CD4-positive, alpha-beta T cell (primary cell): ENCODE measurements around the gene IGFBP5. TPM values are rescaled to one million over a fixed set of nuclear protein-coding genes. Genes with fewer than 3 reads are reported as not detected.

ENCODE experiments used
- ATAC-seq: fragments of 200-7000 bp; cut with Tn5 transposase; one replicate; pipeline ENCODE4 v1.10.0; 2022; ENCODE audit warnings: mild to moderate bottlenecking; ENCODE audit not compliant: poor library complexity
- CTCF ChIA-PET: fragments of 350-600 bp; sonication (Branson Sonifier 250); formaldehyde crosslinking; loops from one replicate; lab custom pipeline; 2021; ENCODE audit warnings: antibody characterized with exemption, inconsistent platforms; lab: Charles Lee
- POLR2A ChIA-PET: fragments of 350-600 bp; sonication (Branson Sonifier 250); formaldehyde crosslinking; loops from one replicate; lab custom pipeline; 2021; ENCODE audit warnings: antibody characterized with exemption, inconsistent platforms; lab: Charles Lee
- DNase-seq, 14 experiments: peaks; one replicate each; pipeline ENCODE4 v3.0.0-alpha.2; 2013 to 2020; ENCODE audit warnings: mixed read lengths in 2 of 14
- H3K27ac ChIP-seq, 2 donors: one replicate each; pipeline versions ENCODE4 v1.5.1 to v1.7.0; 2013; ENCODE audit warnings: low read length in 2 of 2, low read depth in 1 of 2, mild to moderate bottlenecking in 1 of 2
- H3K27me3 ChIP-seq, 2 experiments: 1 replicate in 1 of 2; 2 replicates in 1 of 2; pipeline versions ENCODE4 v1.6.1 to v1.7.0; 2013; ENCODE audit warnings: low read length in 2 of 2, control low read depth in 1 of 2, mild to moderate bottlenecking in 1 of 2, moderate library complexity in 1 of 2; ENCODE audit not compliant: insufficient read depth in 2 of 2, control insufficient read depth in 1 of 2
- H3K36me3 ChIP-seq: one replicate; pipeline ENCODE4 v1.6.1; 2013; ENCODE audit warnings: low read length, control low read depth; ENCODE audit not compliant: insufficient read depth
- H3K4me1 ChIP-seq: one replicate; pipeline ENCODE4 v1.6.1; 2013; ENCODE audit warnings: low read length, control low read depth; ENCODE audit not compliant: insufficient read depth
- H3K4me3 ChIP-seq: one replicate; pipeline ENCODE4 v1.5.1; 2013; ENCODE audit warnings: mild to moderate bottlenecking, low read length, moderate library complexity
- H3K9me3 ChIP-seq, 2 experiments: 1 replicate in 1 of 2; 2 replicates in 1 of 2; pipeline versions ENCODE4 v1.6.1 to v1.7.0; 2013; ENCODE audit warnings: low read length in 2 of 2, mild to moderate bottlenecking in 2 of 2, control low read depth in 1 of 2, moderate library complexity in 1 of 2; ENCODE audit not compliant: control insufficient read depth in 1 of 2, insufficient read depth in 1 of 2
- H3K27ac Mint-ChIP-seq: one replicate; pipeline ENCODE4 v1.8.0; 2020; ENCODE audit warnings: mixed read lengths
- H3K27me3 Mint-ChIP-seq: one replicate; pipeline ENCODE4 v1.8.0; 2021; ENCODE audit warnings: mixed read lengths
- H3K36me3 Mint-ChIP-seq: one replicate; pipeline ENCODE4 v1.8.0; 2021; ENCODE audit warnings: low read depth, mixed read lengths
- H3K4me1 Mint-ChIP-seq: one replicate; pipeline ENCODE4 v1.8.0; 2021; ENCODE audit warnings: low read depth, mixed read lengths
- H3K4me3 Mint-ChIP-seq: one replicate; pipeline ENCODE4 v1.8.0; 2020; ENCODE audit warnings: mild to moderate bottlenecking, mixed read lengths
- H3K9me3 Mint-ChIP-seq: one replicate; pipeline ENCODE4 v1.8.0; 2020; ENCODE audit warnings: mixed read lengths
- CTCF ChIP-seq: fragments of 200-600 bp; IDR thresholded peaks from one replicate; pipeline ENCODE4 v1.8.0; 2022; ENCODE audit warnings: antibody characterized with exemption, mild to moderate bottlenecking
- intact Hi-C, 2 experiments: fragments of 100-400 bp; cut with DNase I in 1 of 2; cut with micrococcal nuclease in 1 of 2; formaldehyde crosslinking; loops; one replicate each; pipeline versions ENCODE4 v1.15.1 to v1.9.0; 2023 to 2025; cut with DNase I, micrococcal nuclease
- total RNA-seq, 174 experiments: library from RNA in 2 of 174; stranded (reverse) in 2 of 174; gene quantifications; one replicate each; pipeline ENCODE4 v1.2.3 and lab custom pipeline; 2021 to 2026

Gene IGFBP5
- total RNA-seq, 2 experiments from 2014 or later = not detected

GRCh38 chr2:216653093-216653799 lies 42.1 kb downstream of the IGFBP5 start:
- H3K27ac ChIP-seq = no peak overlapping the region
- Mint-ChIP-seq H3K36me3 (no peaks in the 10 kb centered on the region), H3K27ac (no peak overlapping the region), H3K4me3 (no peak overlapping the region), H3K4me1 (no peaks in the 10 kb centered on the region), H3K9me3 (no peaks in the 10 kb centered on the region), H3K27me3 (no peaks in the 10 kb centered on the region)
- no peak overlapping the region for H3K4me3 ChIP-seq
- H3K27me3 ChIP-seq = no peaks in the 10 kb centered on the region
- ATAC-seq (no peak), DNase-seq (no peak)
- no peaks in the 10 kb centered on the region for H3K9me3 ChIP-seq
- no peaks in the 10 kb centered on the region for H3K4me1 ChIP-seq
- no peak for TF ChIP-seq CTCF
- ChIA-PET POLR2A (interaction anchor here (1.2 kb wide), 1 partner anchor 13 kb away, joined by 3 read pairs; no protein-coding TSS in a partner anchor), CTCF (interaction anchor here (0.9 to 1.3 kb wide), 2 partner anchors 13 to 155 kb away, joined by 3 to 5 read pairs; partner anchors contain the start of gene RPL37A)
- intact Hi-C loops = no loop called here
- no peaks in the 10 kb centered on the region for H3K36me3 ChIP-seq

DNA sequence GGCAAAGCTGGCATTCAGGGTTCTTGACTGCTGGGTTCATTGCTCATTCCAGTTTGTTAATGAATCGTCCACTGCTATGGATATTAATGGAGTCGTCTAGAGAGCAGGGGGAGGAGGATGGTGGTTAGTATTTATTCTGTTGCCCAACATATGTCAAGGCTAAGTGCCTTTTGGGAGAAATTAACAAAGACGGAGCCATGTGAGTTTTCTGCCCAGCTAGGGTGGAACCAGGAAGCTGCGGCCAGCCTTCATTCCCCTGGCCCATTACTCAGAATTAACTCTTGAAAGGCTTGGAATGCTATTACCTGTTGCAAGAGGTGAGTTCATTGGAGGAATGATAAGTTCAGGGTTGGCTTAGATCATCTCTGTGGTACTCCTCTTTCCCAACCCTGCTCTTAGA lies 42.8 kb downstream of the IGFBP5 start:
- H3K4me1 ChIP-seq = no peaks in the 10 kb centered on the region
- H3K9me3 ChIP-seq = no peaks in the 10 kb centered on the region
- no peak for TF ChIP-seq CTCF
- H3K27ac ChIP-seq = no peak overlapping the region
- Mint-ChIP-seq H3K9me3 (no peaks in the 10 kb centered on the region), H3K36me3 (no peaks in the 10 kb centered on the region), H3K4me3 (no peak overlapping the region), H3K27ac (no peak overlapping the region), H3K27me3 (no peaks in the 10 kb centered on the region), H3K4me1 (no peaks in the 10 kb centered on the region)
- H3K4me3 ChIP-seq = no peak overlapping the region
- POLR2A ChIA-PET = interaction anchor here (1.2 kb wide), 1 partner anchor 13 kb away, joined by 3 read pairs; no protein-coding TSS in a partner anchor
- no peak for ATAC-seq
- intact Hi-C loops = no loop called here
- H3K36me3 ChIP-seq = no peaks in the 10 kb centered on the region
- H3K27me3 ChIP-seq = no peaks in the 10 kb centered on the region
- CTCF ChIA-PET = interaction anchor here (1.3 kb wide), 1 partner anchor 14 kb away, joined by 5 read pairs; no protein-coding TSS in a partner anchor
- DNase-seq = no peak

GRCh38 chr2:216651351-216651881 lies 43.9 kb downstream of the IGFBP5 start:
- no peak overlapping the region for H3K27ac ChIP-seq
- ChIA-PET CTCF (interaction anchor here (0.8 kb wide), 1 partner anchor 15 kb away, joined by 3 read pairs; no protein-coding TSS in a partner anchor), POLR2A (no interaction called here)
- intact Hi-C loops = no loop called here
- Mint-ChIP-seq H3K4me3 (no peak overlapping the region), H3K27ac (no peak overlapping the region), H3K36me3 (no peaks in the 10 kb centered on the region), H3K27me3 (no peaks in the 10 kb centered on the region), H3K4me1 (no peaks in the 10 kb centered on the region), H3K9me3 (no peaks in the 10 kb centered on the region)
- no peaks in the 10 kb centered on the region for H3K9me3 ChIP-seq
- ATAC-seq = no peak
- TF ChIP-seq CTCF = no peak
- no peak overlapping the region for H3K4me3 ChIP-seq
- no peaks in the 10 kb centered on the region for H3K36me3 ChIP-seq
- DNase-seq = no peak
- H3K27me3 ChIP-seq = no peaks in the 10 kb centered on the region
- no peaks in the 10 kb centered on the region for H3K4me1 ChIP-seq
